Activated T-helper 1 cell treated with Interleukin-2 at 50 U/mL for 16 hours (primary cell): Measurements from ENCODE around the gene KRTAP17-1.
"Not testable (repeated sequence)": the region's sequence is repeated elsewhere in the genome, so short reads cannot be mapped to it uniquely, and the experiment has no call there.

Experiments
- DNase-seq: peaks from one replicate; pipeline ENCODE4 v3.0.0-alpha.2; 2020; ENCODE audit warnings: low read depth

Gene KRTAP17-1

DNA sequence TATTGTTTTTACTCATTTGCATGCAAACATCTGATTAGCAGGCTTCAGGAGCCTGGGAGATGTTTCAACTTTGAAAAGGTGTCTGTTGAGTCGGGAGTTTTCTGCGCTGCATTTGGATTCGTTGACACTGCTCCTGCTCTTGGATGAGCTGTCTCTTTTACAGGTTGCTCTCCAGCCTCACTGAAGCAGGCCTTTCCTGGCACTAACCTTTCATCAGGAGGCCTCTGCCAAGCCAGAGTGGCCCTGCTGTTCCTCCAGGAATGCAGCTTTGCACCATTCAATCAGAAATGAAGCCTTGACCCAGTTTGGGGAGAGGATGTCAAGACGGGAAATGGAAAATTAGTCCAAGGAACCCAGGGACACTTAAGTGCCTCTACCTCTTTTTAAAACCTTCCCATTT, 12.5 kb downstream of the KRTAP17-1 start:
- no peak for DNase-seq

- DNase-seq, result no peak
These were observed 13.3 kb downstream of the KRTAP17-1 start, which contains the start of gene KRTAP29-1 for GRCh38 chr17:41301916-41302901. Gene KRTAP29-1 (minus strand): TSS chr17:41302851. CDS start chr17:41302851, 0 bp downstream.

GRCh38 chr17:41301204-41301790, 14.2 kb downstream of the KRTAP17-1 start:
- DNase-seq, result no peak

DNA sequence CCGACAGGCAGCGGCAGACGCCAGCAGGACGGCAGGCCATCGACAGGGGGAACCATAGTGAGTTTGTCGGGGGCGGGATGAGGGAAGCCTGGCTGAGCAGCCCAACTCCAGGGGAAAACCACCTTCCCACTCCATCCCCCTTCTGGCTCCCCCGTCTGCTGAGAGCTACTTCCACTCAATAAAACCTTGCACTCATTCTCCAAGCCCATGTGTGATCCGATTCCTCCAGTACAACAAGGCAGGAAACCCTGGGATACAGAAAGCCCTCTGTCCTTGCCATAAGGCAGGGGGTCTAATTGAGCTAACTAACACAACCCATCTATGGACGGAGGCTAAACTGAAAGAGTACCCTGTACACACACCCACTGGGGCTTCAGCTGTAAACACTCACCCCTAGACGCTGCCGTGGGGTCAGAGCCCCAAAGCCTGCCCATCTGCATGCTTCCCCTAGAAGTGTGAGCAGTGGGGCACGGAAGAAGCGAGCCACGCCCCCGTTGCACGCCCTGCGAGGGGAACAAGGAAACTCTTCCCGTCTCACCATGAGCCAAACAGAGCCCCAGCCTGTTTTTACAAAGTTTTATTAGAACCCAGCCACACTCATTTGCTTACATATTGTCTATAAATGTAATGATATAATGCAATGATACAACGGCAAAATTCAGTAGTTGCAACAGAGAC, 16.9 kb downstream of the KRTAP17-1 start:
- DNase-seq, result no peak

DNA sequence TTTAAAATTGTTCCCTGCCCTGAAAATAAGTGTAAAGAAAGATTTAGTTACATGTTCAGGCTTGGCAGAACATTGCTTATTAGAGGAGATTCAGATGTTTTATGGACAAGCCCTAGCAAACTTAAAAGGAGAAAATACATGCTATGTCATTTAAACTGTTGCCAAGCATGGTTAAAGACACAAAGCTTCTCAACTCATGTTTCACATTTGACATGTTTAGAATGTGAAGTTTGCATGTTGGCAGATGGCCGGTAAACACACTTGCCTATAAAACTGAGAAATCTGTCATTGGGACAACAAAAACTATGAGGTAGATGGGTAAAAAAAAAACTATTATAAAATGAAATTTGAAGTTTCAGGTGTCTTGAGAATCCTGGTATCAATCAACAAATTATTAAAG, 18.7 kb downstream of the KRTAP17-1 start:
- no peak for DNase-seq

GRCh38 chr17:41294016-41294415, 21.5 kb downstream of the KRTAP17-1 start:
- DNase-seq, result no peak

DNA sequence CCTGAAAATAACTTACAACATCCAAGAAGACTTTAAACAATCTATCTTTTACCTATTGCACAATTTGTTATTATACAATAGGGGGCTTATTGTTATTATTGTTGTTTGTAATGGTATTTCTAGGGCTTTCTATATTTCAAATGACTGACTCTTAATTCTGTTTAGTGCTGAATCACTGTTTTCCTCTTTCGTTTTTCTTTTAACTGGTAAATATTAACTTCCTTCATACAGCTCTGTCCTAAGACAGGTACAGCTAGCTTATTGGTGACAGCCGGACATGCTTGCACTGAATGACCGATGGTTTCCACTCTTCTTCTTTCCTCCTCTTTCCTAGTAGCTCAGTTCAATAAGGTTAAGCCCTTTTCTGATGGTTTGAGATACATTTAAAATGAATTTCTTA, 28.5 kb downstream of the KRTAP17-1 start:
- no peak for DNase-seq

DNA sequence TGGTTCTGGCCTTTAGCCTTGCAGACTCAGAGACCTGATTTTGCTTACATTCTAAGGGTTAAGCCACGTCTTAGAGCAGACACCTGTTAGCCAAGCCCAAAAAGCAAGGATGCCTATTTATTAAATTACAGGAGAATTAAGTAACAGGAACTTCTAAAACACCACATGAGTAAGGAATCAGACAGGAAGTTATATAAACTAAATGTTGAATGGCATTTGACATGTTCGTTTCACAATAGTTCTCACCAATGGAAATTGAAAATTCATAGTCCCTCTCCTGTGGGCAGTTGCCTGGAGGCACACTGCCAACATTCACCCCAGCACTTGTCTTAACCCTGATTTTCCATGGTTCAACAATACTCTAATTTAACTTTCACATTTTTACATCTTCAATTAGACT, 31.0 kb downstream of the KRTAP17-1 start:
- DNase-seq, result no peak

- no peak for DNase-seq
These were observed 31.5 kb downstream of the KRTAP17-1 start for GRCh38 chr17:41284043-41284442.

DNA sequence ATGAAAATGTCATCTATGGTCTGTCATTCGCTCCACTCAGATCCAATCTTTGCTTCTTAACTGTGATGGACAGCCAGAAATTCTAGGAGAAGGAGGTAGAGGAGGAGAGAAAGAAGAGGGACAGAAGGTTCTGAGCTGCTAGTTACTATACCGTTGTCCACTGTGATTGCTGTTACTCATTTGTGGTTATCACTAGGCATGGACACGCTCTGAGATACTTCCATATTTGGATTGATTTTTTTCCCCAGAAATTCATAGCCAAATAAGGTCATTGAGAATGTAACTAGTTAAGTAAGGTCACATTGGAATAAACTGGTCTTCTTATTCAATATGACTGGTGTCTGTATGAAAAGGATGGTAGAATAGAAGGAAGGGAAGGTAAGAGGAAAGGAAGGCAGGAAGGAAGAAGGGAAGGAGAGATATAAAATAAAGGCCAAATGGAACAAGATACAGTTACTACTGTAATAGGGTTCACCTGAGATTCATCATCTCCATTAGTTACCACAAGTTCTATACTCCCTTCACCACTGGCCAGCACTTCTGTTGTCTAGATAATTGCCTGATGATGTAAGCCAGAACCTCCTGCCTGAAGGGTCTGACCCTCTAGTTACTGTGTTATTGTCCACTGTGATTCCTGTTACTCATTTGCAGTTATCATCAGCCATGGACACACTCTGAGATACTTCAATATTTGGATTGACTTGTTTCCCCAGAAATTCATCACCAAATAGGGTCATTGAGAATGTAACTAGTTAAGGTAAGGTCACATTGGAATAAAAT, 37.1 kb downstream of the KRTAP17-1 start:
- no peak for DNase-seq

DNA sequence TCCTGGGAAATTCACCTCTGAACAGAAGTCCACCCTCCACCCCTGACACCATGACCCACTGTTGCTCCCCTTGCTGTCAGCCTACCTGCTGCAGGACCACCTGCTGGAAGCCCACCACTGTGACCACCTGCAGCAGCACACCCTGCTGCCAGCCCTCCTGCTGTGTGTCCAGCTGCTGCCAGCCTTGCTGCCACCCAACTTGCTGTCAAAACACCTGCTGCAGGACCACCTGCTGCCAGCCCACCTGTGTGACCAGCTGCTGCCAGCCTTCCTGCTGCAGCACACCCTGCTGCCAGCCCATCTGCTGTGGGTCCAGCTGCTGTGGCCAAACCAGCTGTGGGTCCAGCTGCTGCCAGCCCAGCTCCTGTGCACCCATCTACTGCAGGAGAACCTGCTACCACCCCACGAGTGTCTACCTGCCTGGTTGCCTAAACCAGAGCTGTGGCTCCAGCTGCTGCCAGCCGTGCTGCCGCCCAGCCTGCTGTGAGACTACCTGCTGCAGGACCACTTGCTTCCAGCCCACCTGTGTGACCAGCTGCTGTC, 39.8 kb downstream of the KRTAP17-1 start, which contains the start of gene KRTAP9-7:
Gene KRTAP9-7 (plus strand): TSS at position 51 of the 543 bp plus-strand sequence. CDS start 0 bp downstream, at position 51.
- DNase-seq, result not testable (repeated sequence)

DNA sequence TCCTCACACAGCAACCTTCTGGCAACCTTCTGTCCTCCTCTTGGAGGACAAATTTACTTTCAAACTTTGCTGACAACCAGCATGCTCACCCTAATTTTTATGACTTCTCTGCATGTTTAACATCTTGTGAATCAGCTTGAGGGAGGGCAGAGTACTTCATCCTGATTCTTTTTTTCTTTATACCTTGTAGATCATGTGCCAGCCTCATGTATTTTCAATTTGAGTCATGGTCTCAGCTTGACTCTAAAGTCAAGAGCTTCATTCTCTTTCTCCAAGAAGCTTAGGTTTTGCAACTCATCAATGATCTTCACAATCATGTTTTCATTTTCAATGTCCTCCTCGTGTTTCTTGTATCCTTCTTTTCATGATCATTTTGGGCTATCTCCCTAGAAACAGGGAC, 43.7 kb downstream of the KRTAP17-1 start:
- no peak for DNase-seq

DNA sequence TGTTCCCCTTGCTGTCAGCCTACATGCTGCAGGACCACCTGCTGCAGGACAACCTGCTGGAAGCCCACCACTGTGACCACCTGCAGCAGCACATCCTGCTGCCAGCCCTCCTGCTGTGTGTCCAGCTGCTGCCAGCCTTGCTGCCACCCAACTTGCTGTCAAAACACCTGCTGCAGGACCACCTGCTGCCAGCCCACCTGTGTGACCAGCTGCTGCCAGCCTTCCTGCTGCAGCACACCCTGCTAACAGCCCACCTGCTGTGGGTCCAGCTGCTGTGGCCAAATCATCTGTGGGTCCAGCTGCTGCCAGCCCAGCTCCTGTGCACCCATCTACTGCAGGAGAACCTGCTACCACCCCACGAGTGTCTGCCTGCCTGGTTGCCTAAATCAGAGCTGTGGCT, 44.2 kb downstream of the KRTAP17-1 start:
- not testable (repeated sequence) for DNase-seq

GRCh38 chr17:41267711-41268110, 47.8 kb downstream of the KRTAP17-1 start:
- DNase-seq, result no peak

GRCh38 chr17:41265078-41265477, 50.4 kb downstream of the KRTAP17-1 start, which contains the start of gene KRTAP9-6:
Gene KRTAP9-6 (plus strand): TSS chr17:41265378. CDS start chr17:41265378, 0 bp downstream.
- no peak for DNase-seq
